Measurements from ENCODE around the gene HS3ST1.

HS3ST1 gene

DNA sequence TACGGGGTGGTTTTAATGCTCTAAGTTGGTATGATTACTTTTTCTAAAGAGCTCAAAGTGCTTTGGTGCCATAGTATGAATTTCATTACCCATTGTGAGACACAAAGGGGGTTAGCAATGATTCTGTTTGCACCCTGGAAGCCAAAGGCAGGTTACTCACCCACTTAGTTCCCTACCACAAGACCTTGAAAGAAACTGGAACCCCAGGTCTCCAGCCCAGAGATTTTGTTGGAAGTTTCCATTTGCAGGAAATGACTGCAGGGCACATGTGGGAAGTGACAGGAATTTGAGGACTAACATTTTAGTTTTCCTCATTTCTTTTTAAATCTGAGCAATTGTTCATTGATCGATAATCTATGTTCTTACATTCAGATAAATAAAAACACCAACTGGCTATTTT lies 1.8 kb upstream of the HS3ST1 start:
- DNase-seq = no peak

GRCh38 chr4:11429699-11430045 lies 978 bp upstream of the HS3ST1 start:
- DNase-seq = no peak

DNA sequence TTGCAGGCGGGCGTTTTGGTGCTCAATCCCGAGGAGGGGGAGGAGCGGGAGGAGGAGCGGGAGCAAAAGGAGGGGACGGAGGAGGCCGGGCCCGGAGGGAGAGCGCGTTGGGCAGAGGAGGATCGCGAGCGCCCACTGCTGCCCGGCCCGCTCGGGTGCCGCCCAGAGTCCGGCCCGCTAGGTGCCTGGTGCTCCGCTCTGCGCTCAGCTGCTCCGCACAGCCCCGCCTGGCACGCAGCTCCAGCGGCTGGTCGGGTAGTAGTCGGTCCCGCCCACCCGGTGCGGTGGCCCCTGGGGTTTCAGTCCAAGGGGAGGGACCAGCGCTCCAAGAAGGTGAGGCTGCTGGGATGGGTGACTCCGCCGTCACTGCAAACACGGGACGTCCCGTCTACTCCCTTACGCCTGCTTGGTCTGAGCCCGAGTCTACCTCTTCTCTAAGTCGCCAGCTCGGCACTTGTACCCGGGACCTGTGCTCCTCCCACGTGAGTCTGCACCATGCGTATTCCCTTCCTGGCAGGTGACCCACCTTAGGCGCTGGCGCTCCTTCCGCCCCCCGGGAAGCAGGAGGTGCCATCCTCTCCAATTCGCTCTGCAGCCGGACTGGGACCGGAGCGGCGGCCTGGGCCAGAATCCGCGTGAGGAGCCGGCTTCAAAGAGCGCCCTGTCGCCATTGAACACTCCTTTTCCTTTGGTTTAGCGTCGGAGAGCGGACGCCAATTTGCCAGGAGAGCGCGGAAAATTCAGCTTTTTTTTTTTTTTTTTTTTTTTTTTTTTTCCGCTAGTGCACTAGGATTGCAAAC lies 405 bp upstream of the HS3ST1 start:
- DNase-seq = peak; percentile 50

GRCh38 chr4:11427121-11427996 lies 1.3 kb downstream of the HS3ST1 start:
- DNase-seq = no peak

GRCh38 chr4:11426731-11427120 lies 2.0 kb downstream of the HS3ST1 start:
- no peak for DNase-seq

DNA sequence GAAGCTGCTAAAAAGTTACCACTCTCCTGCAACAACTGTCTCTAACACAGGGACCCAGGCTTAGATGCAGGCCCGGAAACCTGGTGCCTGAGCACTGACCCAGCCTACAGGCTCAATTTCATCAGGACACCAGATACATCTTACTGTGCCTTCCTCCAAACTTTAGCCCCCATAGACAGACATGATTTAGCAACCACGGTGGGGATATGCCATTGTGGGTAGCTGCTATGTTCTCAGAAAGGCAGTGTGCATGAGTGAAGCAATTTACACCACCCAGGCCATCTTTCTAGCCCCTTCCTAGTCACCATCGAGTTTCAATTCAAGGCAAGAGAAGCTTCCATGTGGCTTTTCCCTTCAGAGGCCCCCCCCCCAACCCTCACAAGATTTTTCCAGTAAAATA lies 2.7 kb downstream of the HS3ST1 start:
- no peak for DNase-seq

DNA sequence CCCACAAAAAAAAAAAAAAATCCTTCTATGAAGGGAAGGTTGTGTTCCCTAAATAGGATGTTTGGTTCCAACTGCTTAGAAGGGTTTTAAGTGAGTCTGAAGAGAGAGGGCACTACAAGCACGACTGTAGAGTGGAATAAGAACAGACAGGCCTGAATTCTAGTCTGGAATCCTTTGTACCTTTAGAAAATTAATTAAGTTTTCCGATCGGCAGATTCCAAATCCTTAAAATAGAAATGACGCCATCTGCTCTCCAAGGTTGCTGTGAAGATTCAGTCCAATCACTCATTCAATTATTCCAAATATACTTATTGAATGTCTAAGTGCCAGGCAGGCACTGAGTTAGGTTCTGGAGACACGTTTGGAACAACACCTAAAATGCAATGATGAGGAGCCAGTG lies 3.8 kb downstream of the HS3ST1 start:
- no peak for DNase-seq

DNA sequence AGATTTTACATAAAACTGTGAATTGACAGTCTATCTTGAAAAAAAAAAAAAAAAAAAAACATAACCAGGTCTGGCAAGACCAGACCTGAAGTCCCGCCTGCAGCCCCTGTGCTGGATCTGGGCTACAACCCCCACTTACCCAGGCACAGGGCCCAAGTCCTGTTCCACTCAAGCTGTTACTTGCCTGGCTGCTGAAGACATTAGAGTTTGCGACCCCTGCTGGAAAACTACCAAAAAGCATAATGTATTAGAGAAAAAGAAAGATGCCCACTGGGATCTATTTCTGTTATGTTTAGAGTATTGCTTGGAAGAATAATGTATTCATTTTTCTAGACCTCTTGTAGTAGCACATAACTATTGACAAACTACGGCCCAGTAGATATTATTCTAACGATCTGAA lies 4.7 kb downstream of the HS3ST1 start:
- DNase-seq = peak; percentile 4

DNA sequence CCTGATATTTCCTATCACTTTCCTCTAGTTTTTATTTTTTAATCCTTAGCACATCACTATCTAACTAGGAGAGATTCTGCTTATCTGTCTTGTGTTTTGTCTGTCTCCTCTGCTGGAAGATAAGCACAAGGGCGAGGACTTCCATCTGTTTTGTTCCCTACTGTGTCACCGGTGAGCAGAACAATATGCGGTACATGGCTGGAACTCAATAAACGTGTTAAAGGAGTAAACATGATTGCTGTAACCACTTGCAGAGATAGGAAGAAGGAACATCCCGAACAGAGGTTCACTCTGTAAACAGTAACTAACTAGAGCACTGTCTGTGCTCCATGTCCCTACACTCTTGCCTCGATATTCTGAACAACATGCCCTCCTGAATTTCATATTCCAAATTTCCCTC lies 5.2 kb downstream of the HS3ST1 start:
- DNase-seq = no peak

GRCh38 chr4:11421116-11421515 lies 7.6 kb downstream of the HS3ST1 start:
- DNase-seq = no peak

GRCh38 chr4:11420327-11420726 lies 8.4 kb downstream of the HS3ST1 start:
- no peak for DNase-seq

GRCh38 chr4:11418610-11419009 lies 10.1 kb downstream of the HS3ST1 start:
- no peak for DNase-seq

DNA sequence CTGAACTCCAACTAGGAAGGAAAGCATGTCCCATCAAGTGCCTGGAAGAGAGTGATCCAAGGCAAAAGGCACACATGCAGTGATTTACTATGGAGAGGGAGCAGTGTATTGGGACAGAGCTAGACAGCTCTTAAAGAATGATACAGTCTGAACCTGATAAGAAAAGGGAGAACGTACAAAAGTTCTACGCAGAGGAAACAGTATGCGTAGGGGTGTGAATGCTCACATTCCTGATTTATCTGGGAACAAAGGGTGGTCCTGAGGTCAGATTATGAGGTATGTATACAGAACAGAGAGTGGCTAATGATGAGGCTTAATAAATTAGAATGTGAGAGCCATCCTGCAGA lies 12.0 kb downstream of the HS3ST1 start:
- no peak for DNase-seq

DNA sequence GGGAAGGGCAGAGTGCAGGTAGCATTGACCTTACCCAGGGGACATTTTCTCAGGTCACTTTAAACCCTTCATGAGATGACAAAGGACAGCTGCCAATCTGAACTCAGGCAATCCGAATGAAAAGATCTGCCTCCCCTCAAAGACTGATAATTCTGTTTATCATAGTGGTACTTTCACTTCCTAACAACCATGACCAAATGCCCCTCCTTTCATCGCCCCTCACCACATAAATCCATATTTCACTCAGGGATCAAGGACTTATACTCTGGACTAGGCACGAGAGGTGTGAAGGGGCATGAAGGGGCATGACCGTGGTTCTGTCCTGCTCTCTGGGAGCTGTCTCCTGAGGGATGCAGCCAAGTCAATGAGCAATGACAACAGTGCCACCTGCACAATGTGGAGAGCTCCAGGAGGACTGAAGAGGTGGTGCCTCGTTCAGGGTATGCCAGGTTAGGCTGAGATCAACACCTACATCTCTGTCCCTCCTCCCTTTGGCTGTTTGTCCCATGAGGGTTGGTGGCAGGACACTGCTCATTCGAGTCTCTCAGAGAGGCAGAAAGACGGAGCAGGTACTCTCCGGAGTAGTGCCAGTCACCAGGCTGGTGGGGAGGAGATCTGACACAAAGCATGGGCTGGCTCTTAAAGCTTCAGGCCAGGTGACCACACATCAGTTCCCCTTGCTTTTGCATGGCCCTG lies 12.5 kb downstream of the HS3ST1 start:
- no peak for DNase-seq

GRCh38 chr4:11415409-11416070 lies 13.2 kb downstream of the HS3ST1 start:
- no peak for DNase-seq

DNA sequence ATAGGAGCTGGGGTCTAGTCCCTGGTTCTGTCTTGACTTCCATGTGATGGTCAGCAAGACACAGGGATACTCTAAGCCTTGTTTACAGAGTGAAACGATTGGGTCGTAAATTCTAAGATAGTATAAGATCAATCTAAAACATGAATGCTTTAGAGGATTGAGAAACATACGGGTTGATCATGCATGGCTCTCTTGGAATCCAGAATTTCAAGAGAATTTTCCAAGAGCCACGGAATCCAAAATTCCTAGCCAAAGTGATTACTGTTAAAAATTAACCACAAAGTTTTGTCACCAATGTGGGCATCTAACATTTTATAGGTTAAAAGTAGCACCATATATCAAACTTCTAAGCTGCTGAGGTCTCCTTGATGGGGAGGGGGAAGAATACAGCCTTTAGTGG lies 16.5 kb downstream of the HS3ST1 start:
- DNase-seq = no peak

DNA sequence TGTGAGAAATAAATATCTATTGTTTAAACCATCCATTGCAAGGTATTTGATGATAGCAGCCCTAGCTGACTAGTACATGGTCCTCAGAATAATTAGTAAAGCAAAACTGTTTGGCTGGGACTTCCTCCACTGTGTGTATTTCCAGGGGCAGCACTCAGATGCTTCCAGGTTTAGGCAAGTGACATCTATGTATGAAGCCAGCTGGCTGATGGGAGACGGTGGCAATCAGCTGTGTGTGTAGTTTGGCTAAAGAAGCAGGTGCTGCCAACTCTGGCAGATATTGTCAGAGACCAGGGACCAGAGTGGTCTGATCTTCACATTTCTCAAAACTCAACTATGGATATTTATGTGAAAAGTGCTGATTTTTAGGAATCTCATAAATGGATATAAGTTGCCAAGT lies 19.1 kb downstream of the HS3ST1 start:
- no peak for DNase-seq

- DNase-seq = no peak
Measured at GRCh38 chr4:11408233-11408967, 20.3 kb downstream of the HS3ST1 start.

- no peak for DNase-seq
Measured at GRCh38 chr4:11407551-11407950, 21.1 kb downstream of the HS3ST1 start.

DNA sequence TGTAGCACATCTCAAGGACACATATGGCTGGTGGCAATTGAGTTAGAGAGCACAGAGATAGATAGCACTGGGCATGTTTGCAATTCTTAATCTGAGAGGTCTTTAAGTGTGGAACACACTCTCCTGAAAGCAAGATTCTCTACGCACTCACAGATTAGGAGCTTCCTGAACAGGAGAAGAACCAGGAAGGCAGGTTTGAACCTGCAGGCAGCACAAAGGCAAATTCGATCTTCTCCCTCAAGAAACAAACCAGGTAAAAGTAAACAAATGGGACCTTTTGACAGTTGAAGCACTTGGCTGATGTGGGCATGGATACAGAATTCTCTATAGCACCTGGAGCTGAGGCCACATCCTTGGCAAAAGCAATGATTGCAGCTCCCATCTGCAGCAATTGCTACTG lies 24.3 kb downstream of the HS3ST1 start:
- no peak for DNase-seq

- no peak for DNase-seq
Measured at GRCh38 chr4:11402192-11402591, 26.5 kb downstream of the HS3ST1 start.

- DNase-seq = no peak
Measured at GRCh38 chr4:11399461-11399971, 29.2 kb downstream of the HS3ST1 start.
